Measurements from ENCODE around the gene RAD51B.

The RAD51B gene

GRCh38 chr14:68154275-68154674, 334.7 kb downstream of the RAD51B start:
- DNase-seq: no peak

GRCh38 chr14:68157971-68158371, 338.4 kb downstream of the RAD51B start:
- DNase-seq: no peak

GRCh38 chr14:68158640-68159039, 339.1 kb downstream of the RAD51B start:
- DNase-seq: no peak

- no peak for DNase-seq
These were observed 340.4 kb downstream of the RAD51B start for GRCh38 chr14:68159701-68160633.

- DNase-seq: no peak
These were observed 341.4 kb downstream of the RAD51B start for GRCh38 chr14:68160779-68161546.

GRCh38 chr14:68162887-68163286, 343.3 kb downstream of the RAD51B start:
- DNase-seq: no peak

- DNase-seq: no peak
These were observed 345.1 kb downstream of the RAD51B start for GRCh38 chr14:68164711-68165113.

- no peak for DNase-seq
These were observed 345.8 kb downstream of the RAD51B start for GRCh38 chr14:68165274-68165843.

GRCh38 chr14:68166731-68167382, 347.3 kb downstream of the RAD51B start:
- no peak for DNase-seq

- DNase-seq: no peak
These were observed 348.0 kb downstream of the RAD51B start for GRCh38 chr14:68167383-68168087.

GRCh38 chr14:68168460-68169109, 349.0 kb downstream of the RAD51B start:
- no peak for DNase-seq

GRCh38 chr14:68172216-68172615, 352.6 kb downstream of the RAD51B start:
- no peak for DNase-seq

- DNase-seq: no peak
These were observed 353.0 kb downstream of the RAD51B start for GRCh38 chr14:68172627-68173026.

GRCh38 chr14:68173227-68173972, 353.8 kb downstream of the RAD51B start:
- no peak for DNase-seq

- DNase-seq: no peak
These were observed 354.9 kb downstream of the RAD51B start for GRCh38 chr14:68174446-68174845.

GRCh38 chr14:68176687-68177086, 357.1 kb downstream of the RAD51B start:
- no peak for DNase-seq

- no peak for DNase-seq
These were observed 358.1 kb downstream of the RAD51B start for GRCh38 chr14:68177728-68178127.

- DNase-seq: no peak
These were observed 358.7 kb downstream of the RAD51B start for GRCh38 chr14:68178282-68178681.

- DNase-seq: no peak
These were observed 362.1 kb downstream of the RAD51B start for GRCh38 chr14:68181519-68182326.

GRCh38 chr14:68182492-68182891, 362.9 kb downstream of the RAD51B start:
- DNase-seq: peak; percentile 2
